GM18861 (cell line): ENCODE measurements around the gene DAP3.
"Not testable (repeated sequence)": the region's sequence is repeated elsewhere in the genome, so short reads cannot be mapped to it uniquely, and the experiment has no call there.

Experiments used
- ATAC-seq: cut with Tn5 transposase; IDR thresholded peaks from one replicate; pipeline ENCODE4 v1.9.1; 2021; ENCODE audit not compliant: unreplicated experiment

The DAP3 gene

DNA sequence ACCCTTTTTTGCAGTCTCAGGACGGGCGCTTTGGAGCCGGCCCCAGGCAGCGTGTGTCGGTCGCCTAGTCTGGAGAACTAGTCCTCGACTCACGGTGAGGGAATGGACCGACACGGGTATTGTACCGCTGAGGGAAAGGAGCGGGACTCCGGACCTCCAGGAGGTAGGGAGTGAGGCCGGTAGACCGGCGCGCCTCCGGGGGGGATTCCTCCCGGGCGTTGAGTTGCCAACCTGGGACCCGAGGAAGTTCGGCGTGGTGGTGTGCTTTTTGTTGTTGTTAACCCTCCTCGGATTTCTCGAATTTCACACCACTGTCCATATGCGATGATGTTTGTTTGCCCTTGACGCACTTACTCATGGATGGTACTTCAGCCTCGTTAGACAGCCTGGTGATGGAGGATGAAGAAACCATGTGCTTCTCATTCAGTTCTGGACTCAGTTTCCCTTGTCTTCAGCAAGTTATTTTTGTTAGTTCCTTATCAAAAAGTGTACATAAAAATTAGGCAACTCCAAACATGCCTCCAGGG lies at the start of gene DAP3:
TSS of gene DAP3 (plus strand) at position 11 of the 527 bp plus-strand sequence. CDS start 20,689 bp downstream, outside the sequence.
- ATAC-seq: not testable (repeated sequence)

DNA sequence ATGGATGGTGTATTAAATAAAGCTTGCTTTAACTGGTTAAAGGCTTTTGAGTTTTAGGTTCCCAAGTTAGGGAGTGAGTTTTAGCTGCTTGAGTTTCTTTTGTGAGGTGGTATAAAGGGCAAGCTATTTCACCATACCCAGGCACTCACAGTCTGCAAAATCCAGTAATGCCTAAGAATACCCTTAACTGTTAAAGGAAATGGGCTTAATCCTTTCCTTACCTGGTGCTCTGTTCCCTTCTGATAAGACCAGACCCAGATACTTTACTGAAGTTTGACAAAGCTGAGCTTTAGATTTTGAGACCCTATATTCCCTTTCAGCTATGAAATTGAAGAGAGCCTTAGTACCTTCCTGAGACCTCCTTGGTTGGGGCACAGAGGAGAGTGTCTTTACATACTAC lies 48.5 kb upstream of the DAP3 start:
- ATAC-seq: no peak

DNA sequence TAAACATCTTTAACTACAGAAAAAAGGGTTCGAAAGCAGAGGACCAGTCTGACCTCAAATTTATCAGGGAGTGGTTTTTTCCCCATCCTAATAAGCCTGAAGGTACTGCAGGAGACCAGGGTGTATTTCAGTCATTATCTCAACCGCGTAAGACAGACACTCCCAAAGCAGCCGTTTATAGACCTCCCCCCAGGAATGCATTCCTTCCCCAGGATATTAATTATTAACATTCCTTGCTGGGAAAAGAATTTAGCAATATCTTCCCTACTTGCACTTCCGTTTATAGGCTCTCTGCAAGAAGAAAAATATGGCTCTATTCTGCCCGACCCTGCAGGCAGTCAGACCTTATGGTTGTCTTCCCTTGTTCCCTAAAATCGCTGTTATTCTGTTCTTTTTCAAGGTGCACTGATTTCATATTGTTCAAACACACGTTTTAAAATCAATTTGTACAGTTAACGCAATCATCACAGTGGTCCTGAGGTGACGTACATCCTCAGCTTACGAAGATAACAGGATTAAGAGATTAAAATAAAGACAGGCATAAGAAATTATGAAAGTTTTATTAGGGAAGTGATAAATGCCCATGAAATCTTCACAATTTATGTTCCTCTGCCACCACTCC lies 46.2 kb upstream of the DAP3 start:
- not testable (repeated sequence) for ATAC-seq

DNA sequence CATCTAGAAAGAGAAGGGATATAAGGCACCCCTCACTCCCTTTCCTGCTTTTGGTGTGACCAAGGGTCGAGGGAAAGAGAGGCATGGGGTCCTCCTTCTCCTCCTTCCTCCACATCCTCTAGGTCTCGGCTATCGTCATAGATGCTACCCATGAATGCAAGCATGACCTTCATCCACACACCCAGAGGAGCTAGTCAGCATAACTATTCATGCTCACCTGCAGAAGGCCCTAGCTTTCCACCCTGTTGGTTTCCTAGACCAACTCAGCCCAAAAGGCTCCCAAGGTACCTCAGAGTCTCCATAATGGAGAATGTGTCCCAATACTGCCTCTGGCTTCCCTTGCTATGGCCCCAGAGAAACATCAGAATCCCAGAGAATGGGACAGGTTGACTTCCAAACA lies 45.7 kb upstream of the DAP3 start:
- no peak for ATAC-seq

DNA sequence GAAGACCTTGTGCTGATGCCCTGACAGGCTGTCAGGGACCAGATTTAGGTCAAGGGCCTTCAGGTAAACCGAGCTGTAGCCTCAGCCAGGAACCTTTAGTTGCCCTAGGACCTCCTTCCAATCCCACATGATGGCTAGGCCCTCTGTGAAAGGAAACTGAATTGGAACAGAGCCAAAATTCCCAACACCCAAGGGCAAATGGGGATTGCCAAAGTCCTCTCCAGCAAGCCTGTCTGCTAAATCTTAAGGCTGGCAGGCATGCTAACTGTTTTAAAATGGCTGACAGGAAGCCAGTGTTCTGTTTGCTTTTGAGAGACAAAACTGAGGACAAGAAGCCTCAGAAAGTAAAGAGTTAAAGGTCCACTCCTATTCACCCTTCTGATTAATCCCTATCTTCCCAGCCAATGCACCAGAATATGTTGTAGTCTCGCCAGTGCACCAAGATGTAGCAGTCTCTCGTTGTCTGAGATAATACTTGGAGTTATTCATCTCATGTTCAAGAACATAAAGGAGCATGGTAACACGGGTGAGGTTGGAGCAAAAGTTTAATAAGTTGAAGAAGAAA lies 43.8 kb upstream of the DAP3 start:
- no peak for ATAC-seq

DNA sequence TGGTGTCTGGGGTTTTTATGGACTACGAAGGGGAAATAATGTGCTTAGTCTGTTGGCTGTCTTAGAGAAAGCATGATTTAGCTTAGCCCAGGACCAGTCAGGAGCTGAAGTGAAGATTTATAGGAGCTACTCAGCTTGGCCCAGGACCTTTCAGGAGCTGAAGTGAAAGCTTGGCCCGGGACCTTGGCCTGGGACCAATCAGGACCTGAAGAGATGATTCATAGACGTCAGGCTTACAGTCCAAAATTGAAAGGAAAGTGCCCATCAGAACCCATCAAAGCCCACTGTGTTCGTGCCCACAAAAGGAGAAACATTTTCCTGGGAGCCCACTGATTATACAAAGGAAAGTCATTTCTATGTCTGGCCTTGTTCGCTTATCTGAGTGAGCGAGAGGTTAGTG lies 43.2 kb upstream of the DAP3 start:
- ATAC-seq: no peak

DNA sequence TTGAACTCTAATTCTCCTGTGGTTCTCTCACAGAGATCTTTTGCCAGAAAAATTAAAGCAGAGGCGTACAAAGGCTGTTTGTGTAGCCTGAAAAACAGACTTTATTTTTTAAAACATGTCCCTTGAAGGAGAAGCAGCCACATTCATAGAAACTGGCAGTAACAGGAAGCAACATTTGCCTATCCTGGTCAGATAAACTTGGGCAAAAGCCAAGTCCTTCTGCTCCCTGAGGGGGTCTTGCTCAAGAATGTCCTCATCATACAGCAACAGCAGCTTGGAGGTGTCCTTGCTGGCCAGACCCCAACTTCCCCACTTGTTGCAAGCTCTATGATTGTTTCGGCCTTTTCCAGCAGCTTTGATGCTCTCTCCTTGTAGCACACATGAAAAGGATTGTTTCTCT lies 42.6 kb upstream of the DAP3 start:
- ATAC-seq: no peak

DNA sequence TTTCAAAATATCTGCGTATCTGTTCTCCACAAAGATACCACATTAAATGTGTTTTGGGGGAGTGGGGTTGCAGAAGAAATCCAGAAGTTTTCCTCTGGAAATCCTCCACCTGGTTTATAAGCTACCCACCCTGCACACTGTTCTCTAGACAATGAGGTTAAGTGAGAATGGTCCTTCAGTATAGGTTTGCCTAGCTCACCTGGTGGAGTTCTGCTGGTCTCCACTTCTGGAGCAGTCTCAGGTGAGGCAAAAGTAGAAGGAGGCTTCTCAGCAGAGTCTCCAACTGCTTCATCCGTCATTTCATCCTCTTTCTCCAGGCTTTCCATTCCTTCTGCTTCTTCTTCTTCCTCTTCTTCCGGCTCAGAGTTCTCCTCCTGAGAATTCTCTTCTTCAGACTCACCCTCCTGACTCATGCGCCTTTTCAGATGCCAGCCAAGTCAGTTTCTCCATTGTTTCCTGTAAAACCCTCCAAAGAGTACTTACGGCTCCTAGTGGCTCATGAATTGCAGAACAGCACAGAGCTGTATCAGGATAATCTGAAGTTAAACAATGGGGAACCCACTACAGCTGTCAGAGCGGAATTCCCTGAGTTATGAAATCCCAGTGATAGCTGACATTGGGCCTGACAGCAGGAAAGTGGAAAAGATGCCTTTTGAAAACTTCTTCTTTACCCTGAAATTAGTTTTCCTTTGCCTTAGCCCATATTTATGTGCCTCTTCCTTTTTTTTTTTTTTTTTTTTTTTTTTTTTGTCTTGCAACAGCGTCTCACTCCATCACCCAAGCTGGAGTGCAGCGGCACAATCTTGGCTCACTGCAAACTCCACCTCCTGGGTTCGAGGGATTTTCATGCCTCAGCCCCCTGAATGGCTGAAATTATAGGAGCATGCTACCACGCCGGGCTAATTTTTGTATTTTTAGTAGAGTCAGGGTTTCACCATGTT lies 40.4 kb upstream of the DAP3 start:
- no peak for ATAC-seq

DNA sequence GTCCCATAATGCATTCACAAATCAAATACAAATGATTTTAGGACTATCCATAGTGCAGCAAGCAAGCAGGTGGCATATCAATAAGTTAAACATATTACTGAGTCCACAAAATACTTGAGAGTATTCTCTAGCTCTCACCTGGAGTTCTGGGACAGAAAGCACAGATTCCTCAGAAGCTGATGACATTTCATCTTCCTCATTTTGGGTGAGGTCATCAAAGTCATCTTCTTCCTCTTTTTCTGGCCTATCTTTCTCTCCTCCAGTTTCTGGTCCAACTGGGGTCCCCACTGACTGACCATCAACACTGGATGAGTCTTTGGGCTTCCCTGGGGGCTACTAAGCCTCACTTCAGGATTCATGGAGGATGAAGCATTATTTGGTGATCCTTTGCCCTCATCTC lies 39.2 kb upstream of the DAP3 start:
- no peak for ATAC-seq

DNA sequence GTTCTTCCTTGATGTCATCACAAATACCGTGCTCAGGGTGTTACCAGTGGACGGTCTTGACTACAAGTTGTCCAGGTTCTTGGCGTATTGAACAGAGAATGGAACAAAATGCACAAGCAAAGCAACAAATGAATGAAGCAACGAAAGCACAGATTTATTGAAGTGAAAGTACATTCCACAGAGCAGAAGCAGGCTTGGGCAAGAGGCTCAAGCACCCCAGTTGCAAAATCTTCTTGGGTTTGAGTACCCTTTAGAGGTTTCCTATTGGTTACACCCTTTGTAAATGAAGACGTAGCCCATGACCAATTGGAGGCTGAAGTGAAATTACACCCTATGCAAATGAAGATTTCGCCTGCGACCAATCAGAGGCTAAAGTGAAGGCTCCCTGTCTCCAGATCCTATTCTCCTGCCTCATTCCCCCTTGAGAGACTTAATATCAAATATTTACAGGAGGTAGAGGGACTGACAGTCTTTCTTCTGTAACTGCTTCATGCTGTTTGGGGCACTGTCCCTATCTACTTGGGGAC lies 38.6 kb upstream of the DAP3 start:
- ATAC-seq: no peak

DNA sequence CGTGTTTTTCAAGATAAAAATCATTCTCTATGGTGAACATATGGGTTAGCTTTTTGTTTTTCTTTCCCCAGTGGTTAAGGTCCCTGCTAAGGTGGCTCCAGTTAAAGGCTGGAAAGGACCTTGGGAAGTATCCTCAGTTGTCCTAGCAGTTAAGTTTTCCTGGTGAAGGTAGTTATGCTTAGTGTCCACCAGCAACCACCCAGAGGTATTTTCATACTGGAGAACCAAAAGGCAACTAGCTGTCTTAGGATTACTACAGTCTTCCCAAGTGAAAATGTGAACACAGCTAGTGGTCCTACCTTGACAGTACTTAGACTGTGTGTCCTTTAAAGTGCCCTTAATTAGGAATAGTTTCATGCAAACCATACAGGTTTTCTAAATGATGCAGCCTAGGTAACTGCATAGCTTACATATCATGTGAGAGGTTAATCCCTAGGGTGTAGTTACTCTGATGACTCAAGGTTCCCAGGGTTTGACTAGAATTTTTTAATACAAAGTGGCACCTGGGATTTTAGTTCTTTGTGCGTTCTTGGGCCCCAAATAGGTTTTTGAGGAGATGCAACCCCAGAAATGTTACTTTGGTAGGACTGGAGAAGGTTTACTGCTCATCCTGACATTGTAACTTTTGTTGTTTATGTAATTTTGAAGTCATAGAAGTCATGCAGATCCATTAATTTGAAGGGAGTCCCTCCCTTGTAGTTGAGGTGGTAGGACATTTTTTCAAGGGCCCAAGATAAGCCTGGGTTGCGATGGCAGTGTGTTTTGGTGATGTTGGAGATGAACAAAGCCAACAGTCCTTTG lies 36.8 kb upstream of the DAP3 start:
- no peak for ATAC-seq

DNA sequence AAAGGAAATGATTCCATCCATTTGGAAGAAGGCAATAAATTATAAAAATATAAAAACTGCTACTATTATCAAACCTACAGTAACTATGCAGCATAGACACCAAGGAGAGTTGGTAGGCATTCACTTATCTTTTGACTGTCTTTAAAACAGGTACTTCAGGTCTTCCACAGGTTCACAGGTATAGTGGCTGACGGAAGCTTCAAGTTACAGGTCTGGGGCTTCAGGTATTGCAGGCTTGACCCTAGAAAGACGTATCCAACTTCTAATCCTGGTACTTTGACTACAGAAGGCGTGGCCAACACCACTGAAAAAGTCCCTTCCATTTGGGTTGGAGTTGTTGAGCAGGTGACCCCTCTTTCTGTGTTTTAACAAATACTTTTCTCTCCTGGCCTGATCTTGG lies 35.9 kb upstream of the DAP3 start:
- no peak for ATAC-seq

DNA sequence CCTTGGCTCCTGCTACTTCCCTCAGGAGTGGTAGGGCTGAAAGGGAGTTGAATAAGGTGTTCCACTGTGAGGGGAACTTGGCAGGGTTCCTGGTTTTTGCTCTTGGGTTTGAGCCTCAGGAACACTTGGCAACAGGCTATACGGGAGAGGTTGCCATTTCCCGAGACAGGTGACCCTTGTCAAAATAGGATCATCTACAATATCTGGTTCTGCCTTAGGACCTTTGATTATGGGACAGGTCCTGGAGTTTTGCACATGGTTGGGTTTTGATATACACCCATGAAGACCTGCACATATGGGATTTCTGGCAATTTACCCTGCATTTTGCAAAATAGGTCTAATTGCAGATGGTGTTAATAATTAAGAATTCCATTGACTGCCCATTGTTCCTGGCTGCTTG lies 31.4 kb upstream of the DAP3 start:
- no peak for ATAC-seq

DNA sequence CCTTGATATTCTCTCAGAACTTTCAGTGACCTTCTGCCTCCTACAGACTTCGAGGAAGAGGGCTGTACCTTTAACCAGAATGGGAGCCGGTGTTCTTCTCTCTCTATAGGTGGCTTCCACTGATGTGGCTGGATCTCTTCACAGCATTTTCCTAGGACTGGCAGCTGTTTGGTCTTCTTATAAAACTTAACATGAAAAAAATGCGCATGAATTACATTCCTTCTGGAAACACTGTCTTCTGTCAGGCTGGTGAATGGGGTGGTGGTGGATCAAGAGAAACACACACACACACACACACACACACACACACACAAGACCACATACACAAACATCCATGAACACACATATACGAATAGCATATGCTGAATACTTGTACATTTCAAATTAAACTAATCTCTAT lies 27.7 kb upstream of the DAP3 start:
- not testable (repeated sequence) for ATAC-seq

DNA sequence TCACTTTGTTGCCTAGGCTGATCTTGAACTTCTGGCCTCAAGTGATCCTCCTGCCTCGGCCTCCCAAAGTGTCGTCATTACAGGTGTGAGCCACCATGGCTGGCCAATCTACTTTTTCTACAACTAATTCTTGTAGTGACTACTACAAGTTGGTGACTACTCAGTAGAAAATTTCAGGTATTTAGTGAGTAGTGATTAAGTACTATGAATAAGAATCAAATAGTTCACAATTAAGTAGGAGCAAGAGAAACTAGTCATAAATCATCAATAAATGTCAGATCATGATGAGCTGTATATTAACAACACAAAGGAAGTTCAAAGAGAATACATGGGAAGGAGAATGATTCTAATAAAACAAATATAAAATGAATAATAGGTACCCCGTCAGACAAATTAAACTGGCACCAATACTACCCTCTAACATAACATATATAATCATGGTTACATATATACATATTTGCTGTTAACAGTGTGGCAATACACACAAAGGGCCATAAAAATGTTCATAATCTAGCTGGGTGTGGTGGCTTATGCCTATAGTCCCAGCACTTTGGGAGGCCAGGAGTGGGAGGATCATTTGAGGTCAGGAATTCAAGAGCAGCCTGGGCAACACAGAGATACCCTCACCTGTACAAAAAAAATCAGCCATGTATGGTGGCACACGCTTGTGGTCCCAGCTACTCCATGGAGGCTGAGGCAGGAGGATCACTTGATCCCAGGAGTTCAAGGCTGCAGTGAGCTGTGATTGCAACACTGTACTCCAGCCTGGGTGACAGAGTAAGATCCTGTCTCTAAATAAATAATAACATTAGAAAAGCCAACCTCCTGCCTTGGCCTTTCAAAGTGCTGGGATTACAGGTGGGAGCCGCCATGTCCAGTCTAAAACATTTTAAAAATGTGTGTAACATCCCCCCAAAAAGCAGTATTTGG lies 19.4 kb upstream of the DAP3 start:
- no peak for ATAC-seq

DNA sequence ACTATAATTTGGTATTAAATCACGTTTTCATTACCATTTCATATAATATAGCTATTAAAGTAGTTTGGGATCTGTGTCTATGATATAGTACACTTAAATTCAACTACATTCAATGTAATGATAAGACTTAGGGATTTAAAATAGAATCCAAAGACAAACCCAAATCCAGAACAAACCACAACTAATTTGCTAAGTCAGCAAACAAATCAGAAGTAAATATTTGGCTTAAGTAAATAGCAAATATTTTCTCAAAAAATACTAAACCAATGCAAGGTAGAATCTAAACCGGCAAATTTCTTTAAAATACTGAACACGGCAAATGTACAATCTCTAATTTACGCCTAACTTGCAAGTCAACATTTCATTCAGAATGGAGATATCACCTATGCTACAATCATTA lies 17.1 kb upstream of the DAP3 start:
- no peak for ATAC-seq

DNA sequence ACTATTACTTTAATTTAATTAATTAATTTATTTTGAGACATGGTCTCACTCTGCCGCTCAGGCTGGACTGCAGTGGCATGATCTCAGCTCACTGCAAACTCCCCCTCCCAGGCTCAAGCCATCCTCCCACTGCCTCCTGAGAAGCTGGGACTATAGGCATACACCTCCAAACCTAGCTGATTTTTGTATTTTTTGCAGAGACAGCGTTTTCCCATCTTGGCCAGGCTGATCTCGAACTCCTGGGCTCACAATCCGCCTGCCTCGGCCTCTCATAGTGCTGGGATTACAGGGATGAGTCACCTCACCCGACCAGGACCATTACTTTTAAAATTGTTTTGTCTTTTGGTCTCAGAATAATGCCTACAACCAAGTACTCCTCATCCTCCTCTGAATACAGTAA lies 15.9 kb upstream of the DAP3 start:
- ATAC-seq: no peak

DNA sequence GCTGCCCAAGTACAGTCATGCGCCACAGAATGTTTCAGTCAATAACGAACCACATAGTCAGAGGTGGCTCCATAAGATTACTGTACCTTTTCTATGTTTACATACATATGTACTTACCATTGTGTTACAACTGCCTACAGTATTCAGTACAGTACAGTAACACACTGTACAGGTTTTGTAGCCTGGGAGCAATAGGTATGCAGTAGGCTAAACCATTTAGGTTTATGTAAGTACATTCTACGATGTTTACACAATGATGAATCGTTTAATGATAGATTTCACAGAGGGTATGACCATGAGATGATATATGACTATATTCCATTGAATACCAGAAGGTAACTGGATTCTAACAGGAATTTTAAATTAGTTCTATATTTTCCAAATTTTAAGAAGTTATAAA lies 10.9 kb upstream of the DAP3 start:
- no peak for ATAC-seq

DNA sequence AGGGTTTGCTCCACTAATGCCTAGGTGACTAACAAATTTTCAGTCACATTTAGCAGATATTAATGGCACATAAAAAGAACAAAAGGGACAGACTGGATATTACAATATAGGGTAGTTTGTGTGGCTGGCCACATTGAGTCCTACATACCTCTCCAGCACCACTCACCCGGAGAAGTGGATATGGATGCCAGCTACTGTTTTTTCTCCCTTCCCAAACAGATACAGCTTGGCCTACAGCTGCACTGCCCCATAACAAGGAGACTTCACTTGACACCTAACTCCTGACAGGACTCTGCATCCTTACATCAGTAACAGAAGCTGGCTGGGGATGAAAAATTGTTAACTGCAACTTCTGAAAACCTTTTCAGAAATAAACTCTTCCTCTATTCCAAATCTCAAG lies 9.9 kb upstream of the DAP3 start:
- ATAC-seq: not testable (repeated sequence)

DNA sequence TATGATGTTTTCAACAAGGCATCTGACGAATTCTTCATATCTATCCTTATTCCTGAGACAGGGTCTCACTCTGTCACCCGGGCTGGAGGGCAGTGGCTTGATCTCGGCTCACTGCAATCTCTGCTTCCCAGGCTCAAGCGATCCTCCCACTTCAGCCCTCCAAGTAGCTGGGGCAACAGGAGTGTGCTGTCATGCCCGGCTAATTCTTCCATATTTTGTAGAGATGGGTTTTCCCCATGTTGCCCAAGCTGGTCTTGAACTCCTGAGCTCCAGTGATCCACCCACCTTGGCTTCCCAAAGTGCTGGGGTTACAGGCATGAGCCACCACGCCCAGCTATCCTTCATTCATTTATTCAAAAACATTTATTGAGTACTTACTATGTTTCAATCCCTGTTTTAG lies 8.4 kb upstream of the DAP3 start:
- ATAC-seq: no peak
